ENCODE measurements around the gene OR1I1.

The OR1I1 gene

GRCh38 chr19:15118248-15118647 lies 36.2 kb downstream of the OR1I1 start:
- TF ChIP-seq CTCF (conservative IDR thresholded peaks at IDR 0.05; ENCODE audit: low read depth, low read length) = no peak
- no peak for DNase-seq (ENCODE audit: low read depth)
- H3K4me3 ChIP-seq (ENCODE audit: low read depth, low read length) = no peak overlapping the region

- no peak overlapping the region for H3K4me3 ChIP-seq (ENCODE audit: low read depth, low read length)
- DNase-seq (ENCODE audit: low read depth) = no peak
- TF ChIP-seq CTCF (conservative IDR thresholded peaks at IDR 0.05; ENCODE audit: low read depth, low read length) = no peak
Observed at GRCh38 chr19:15118789-15119494, 36.9 kb downstream of the OR1I1 start.

GRCh38 chr19:15120135-15121026 lies 38.4 kb downstream of the OR1I1 start:
- TF ChIP-seq CTCF (conservative IDR thresholded peaks at IDR 0.05; ENCODE audit: low read depth, low read length) = peak; percentile 11
- DNase-seq (ENCODE audit: low read depth) = no peak
- H3K4me3 ChIP-seq (ENCODE audit: low read depth, low read length) = no peak overlapping the region

- DNase-seq (ENCODE audit: low read depth) = no peak
- TF ChIP-seq CTCF (conservative IDR thresholded peaks at IDR 0.05; ENCODE audit: low read depth, low read length) = no peak
- H3K4me3 ChIP-seq (ENCODE audit: low read depth, low read length) = no peak overlapping the region
Observed at GRCh38 chr19:15122331-15123030, 40.5 kb downstream of the OR1I1 start.

GRCh38 chr19:15123031-15123890 lies 41.2 kb downstream of the OR1I1 start:
- no peak for DNase-seq (ENCODE audit: low read depth)
- TF ChIP-seq CTCF (conservative IDR thresholded peaks at IDR 0.05; ENCODE audit: low read depth, low read length) = no peak
- no peak overlapping the region for H3K4me3 ChIP-seq (ENCODE audit: low read depth, low read length)

- DNase-seq (ENCODE audit: low read depth) = no peak
- H3K4me3 ChIP-seq (ENCODE audit: low read depth, low read length) = no peak overlapping the region
- TF ChIP-seq CTCF (conservative IDR thresholded peaks at IDR 0.05; ENCODE audit: low read depth, low read length) = no peak
Observed at GRCh38 chr19:15123900-15124299, 41.9 kb downstream of the OR1I1 start.

Data from choroid plexus epithelial cell (primary cell).